GM12878 (cell line): ENCODE results near the gene CYP46A1. TPM values are rescaled to one million over a fixed set of nuclear protein-coding genes. Genes with fewer than 3 reads are reported as not detected.

Experiments
- ATAC-seq: fragments of 200-7000 bp; cut with Tn5 transposase; 3 replicates; pipeline ENCODE4 v1.9.1; 2020; ENCODE audit warnings: mild to moderate bottlenecking, moderate library complexity
- BruUV-seq: library from RNA; stranded (reverse); fragments of 400-500 nt; replicated peaks from 2 replicates; lab custom pipeline; 2021; lab: Mats Ljungman, UMichigan
- CTCF ChIA-PET: fragments of 300-600 bp; sonication (Branson Sonifier 250); formaldehyde crosslinking; extraction: SDS; loops from one replicate; lab custom pipeline; 2021; ENCODE audit warnings: inconsistent platforms; lab: Yijun Ruan, JAX
- POLR2A ChIA-PET: fragments of 350-600 bp; formaldehyde crosslinking; extraction: SDS; loops from one replicate; lab custom pipeline; 2021; ENCODE audit warnings: inconsistent platforms; lab: Charles Lee
- RAD21 ChIA-PET: fragments of 300-600 bp; sonication (Branson Sonifier 250); formaldehyde crosslinking; loops from one replicate; lab custom pipeline; 2023; ENCODE audit warnings: antibody characterized with exemption; ENCODE audit not compliant: unreplicated experiment; lab: Charles Lee
- SMC1A ChIA-PET: fragments of 300-600 bp; sonication (Branson Sonifier 250); formaldehyde crosslinking; loops from one replicate; lab custom pipeline; 2023; ENCODE audit not compliant: unreplicated experiment, uncharacterized antibody; lab: Charles Lee
- DNase-seq: peaks from one replicate; pipeline ENCODE4 v3.0.0-alpha.2; 2011; ENCODE audit warnings: low read depth, low spot score
- FAIRE-seq: peaks from 3 replicates; lab custom pipeline; 2011; peaks lifted over from hg19 to GRCh38; lab: Jason Lieb, UNC
- H2AFZ ChIP-seq: 2 replicates; pipeline ENCODE4 v1.6.0; 2011; ENCODE audit warnings: low read depth, low read length, control low read depth; ENCODE audit not compliant: control insufficient read depth
- H3K27ac ChIP-seq: 2 replicates; pipeline ENCODE4 v1.5.1; 2011; ENCODE audit warnings: control low read depth; ENCODE audit not compliant: control insufficient read depth, insufficient read depth
- H3K27me3 ChIP-seq, 2 experiments: replicated peaks in 1 of 2; 2 replicates each; pipeline versions ENCODE4 v1.6.0 to v1.6.1; 2011; ENCODE audit warnings: low read length in 1 of 2; ENCODE audit not compliant: control insufficient read depth in 2 of 2, insufficient read depth in 2 of 2
- H3K36me3 ChIP-seq, 2 experiments: 2 replicates each; pipeline ENCODE4 v1.5.1; 2011; ENCODE audit warnings: low read length in 1 of 2; ENCODE audit not compliant: control insufficient read depth in 2 of 2, insufficient read depth in 2 of 2
- H3K4me1 ChIP-seq: 2 replicates; pipeline ENCODE4 v1.6.1; 2011; ENCODE audit warnings: mild to moderate bottlenecking, low read length, moderate library complexity, mixed read lengths; ENCODE audit not compliant: control insufficient read depth, insufficient read depth
- H3K4me2 ChIP-seq: 2 replicates; pipeline ENCODE4 v1.6.0; 2011; ENCODE audit warnings: control low read depth; ENCODE audit not compliant: control insufficient read depth, insufficient read depth
- H3K4me3 ChIP-seq: fragments of 200-600 bp; sonication (generic); 2 replicates; pipeline ENCODE4 v1.5.1; 2016
- H3K79me2 ChIP-seq: 2 replicates; pipeline ENCODE4 v1.6.0; 2011; ENCODE audit warnings: low read length; ENCODE audit not compliant: control insufficient read depth, insufficient read depth
- H3K9ac ChIP-seq: 2 replicates; pipeline ENCODE4 v1.8.0; 2011; ENCODE audit warnings: low read length, control low read depth, mixed read lengths; ENCODE audit not compliant: control insufficient read depth, insufficient read depth
- H3K9me3 ChIP-seq: replicated peaks from 3 replicates; pipeline ENCODE4 v1.5.1; 2011; ENCODE audit warnings: mild to moderate bottlenecking, low read length; ENCODE audit not compliant: control insufficient read depth, insufficient read depth
- H4K20me1 ChIP-seq: 2 replicates; pipeline ENCODE4 v1.6.0; 2011; ENCODE audit not compliant: control insufficient read depth, insufficient read depth
- BRCA1 ChIP-seq: IDR thresholded peaks from 2 replicates; pipeline ENCODE4 v1.6.1; 2011; ENCODE audit warnings: low read depth, low read length, improper control_type of control experiment
- CBFB ChIP-seq: IDR thresholded peaks from 2 replicates; pipeline ENCODE4 v1.6.1; 2016; ENCODE audit warnings: antibody characterized with exemption, low read depth
- CBX3 ChIP-seq: fragments of 200-600 bp; sonication (generic); IDR thresholded peaks from 2 replicates; pipeline ENCODE4 v1.6.1; 2016; ENCODE audit warnings: low read depth, borderline replicate concordance
- CHD4 ChIP-seq: fragments of 200-600 bp; sonication (generic); IDR thresholded peaks from 2 replicates; pipeline ENCODE4 v1.6.1; 2016; ENCODE audit warnings: mild to moderate bottlenecking
- E2F8 ChIP-seq: fragments of 450-650 bp; IDR thresholded peaks from 2 replicates; pipeline ENCODE4 v1.6.1; 2018; ENCODE audit warnings: mild to moderate bottlenecking, low read depth, moderate library complexity; ENCODE audit not compliant: partially characterized antibody
- IRF4 ChIP-seq: IDR thresholded peaks from 2 replicates; pipeline ENCODE4 v1.6.1; 2011; ENCODE audit warnings: low read depth, low read length
- NFIC ChIP-seq: IDR thresholded peaks from 2 replicates; pipeline ENCODE4 v1.6.1; 2012; ENCODE audit warnings: low read depth, mild to moderate bottlenecking, inconsistent platforms, low read length, moderate library complexity
- POLR2A ChIP-seq: IDR thresholded peaks from 2 replicates; pipeline ENCODE4 v1.6.1; 2011; ENCODE audit warnings: low read depth, mild to moderate bottlenecking, low read length
- REST ChIP-seq: IDR thresholded peaks from 2 replicates; pipeline ENCODE4 v1.6.1; 2012; ENCODE audit warnings: mild to moderate bottlenecking, low read depth, low read length
- STAT1 ChIP-seq: fragments of 450-650 bp; conservative IDR thresholded peaks from 2 replicates; pipeline ENCODE4 v1.6.1; 2014; ENCODE audit warnings: antibody characterized with exemption, mild to moderate bottlenecking
- SUPT20H ChIP-seq: IDR thresholded peaks from 2 replicates; pipeline ENCODE4 v1.6.1; 2011; ENCODE audit warnings: low read depth, mild to moderate bottlenecking, low read length, moderate library complexity, borderline replicate concordance; ENCODE audit not compliant: control insufficient read depth
- ZBTB4 ChIP-seq: fragments of 450-650 bp; formaldehyde crosslinking; IDR thresholded peaks from 2 replicates; pipeline ENCODE4 v1.4.0; 2022; ENCODE audit warnings: mild to moderate bottlenecking, moderate library complexity
- WGBS: methylation state at CpG from one replicate; pipeline ENCODE4 v1.1.6; 2016; ENCODE audit warnings: low lambda C conversion rate; ENCODE audit not compliant: insufficient replicate concordance, insufficient coverage; ENCODE audit errors: missing lambda C conversion rate; 5-methylcytosine and 5-hydroxymethylcytosine counted together
- in situ Hi-C: fragments of 300-500 bp; cut with MboI; formaldehyde crosslinking; loops from 9 replicates; pipeline ENCODE4 v1.14.3; 2018; ENCODE audit warnings: mixed read lengths
- intact Hi-C: fragments of 100-400 bp; cut with micrococcal nuclease; formaldehyde crosslinking; loops from one replicate; pipeline ENCODE4 v1.14.2; 2022; ENCODE audit not compliant: unreplicated experiment
- polyA plus RNA-seq, 11 experiments: library from polyadenylated mRNA; depleted of rRNA in 4 of 11; unstranded in 6 of 11; stranded (reverse) in 5 of 11; fragments of >200 nt; fragmentation: Nextera tagmentation in 4 of 11; fragmentation: Illumina TruSeq in 1 of 11; extraction: Ambion mirVana in 4 of 11; extraction: Trizol in 1 of 11; gene quantifications; 1 replicate in 1 of 11; 2 replicates in 10 of 11; pipeline versions ENCODE4 v1.2.1 to v1.2.3, GENCODE V29; 2011 to 2016; ENCODE audit warnings: inconsistent platforms in 2 of 11, missing spikeins in 2 of 11, low read depth in 1 of 11
- total RNA-seq, 4 experiments: library from RNA; depleted of rRNA in 3 of 4; stranded (reverse); fragments of >200 nt in 3 of 4; fragmentation: Illumina TruSeq in 1 of 4; extraction: Trizol in 1 of 4; gene quantifications; 2 replicates each; pipeline versions ENCODE4 v1.2.1 to v1.2.3, GENCODE V29; 2013 to 2021

CYP46A1 gene
- total and polyA plus RNA-seq, 10 of the 15 experiments (the other 5 are each of a cell fraction or from before 2014, with no cell fraction given), result 0.04 to 0.11 TPM; not detected in 8

GRCh38 chr14:99730876-99731546 lies 46.9 kb downstream of the CYP46A1 start (continued):
- no peak for TF ChIP-seq SUPT20H
- TF ChIP-seq IRF4, result no peak
- no peak for TF ChIP-seq NFIC
- TF ChIP-seq CHD4, result no peak
- no peak for TF ChIP-seq STAT1
- TF ChIP-seq E2F8, result no peak
- no peak for TF ChIP-seq CBX3
- no peak for TF ChIP-seq CBFB

GRCh38 chr14:99731547-99732435 lies 47.7 kb downstream of the CYP46A1 start:
- H3K27me3 ChIP-seq, result peaks cover 0 to 1% of the 10 kb centered on the region in 2 experiments
- in situ Hi-C loops, result no loop called here
- FAIRE-seq (no peak), ATAC-seq (no peak; the same call in 2 of the 3 replicates), DNase-seq (no peak)
- H3K4me3 ChIP-seq, result no peak overlapping the region
- H3K9me3 ChIP-seq, result no peaks in the 10 kb centered on the region
- no peak overlapping the region for H3K27ac ChIP-seq
- H3K9ac ChIP-seq, result no peak overlapping the region
- no TSS peak for BruUV-seq
- CTCF ChIA-PET, result interaction anchor here (1.0 kb wide), 1 partner anchor 15 kb away, joined by 3 read pairs; no protein-coding TSS in a partner anchor
- H3K79me2 ChIP-seq, result no peaks in the 10 kb centered on the region
- no peak overlapping the region for H2AFZ ChIP-seq
- RAD21 ChIA-PET, result no interaction called here
- H4K20me1 ChIP-seq, result no peaks in the 10 kb centered on the region
- intact Hi-C loops, result no loop called here
- POLR2A ChIA-PET, result no interaction called here
- TF ChIP-seq REST (no peak), ZBTB4 (CRISPR knock-in tag) (no peak), BRCA1 (no peak), POLR2A (no peak)
- TF ChIP-seq, all 136 proteins: peak for 0
- SMC1A ChIA-PET, result interaction anchor here (1.4 kb wide), 1 partner anchor 52 kb away, joined by 3 read pairs; no protein-coding TSS in a partner anchor
- Histone ChIP-seq H3K4me2 (no peak overlapping the region), H3K36me3 (no peaks in the 10 kb centered on the region), H3K4me1 (no peaks in the 10 kb centered on the region)
- WGBS, result 64% methylated on average over 26 of the region's 32 CpGs
